Mesendoderm (in vitro differentiated cells): ENCODE results near the gene ENDOU.
A peak's percentile ranks its signal among the peaks of the same experiment; 100 is the strongest.

Experiments
- DNase-seq: peaks from one replicate; pipeline ENCODE4 v3.0.0; 2013
- H2AK5ac ChIP-seq: 2 replicates; pipeline ENCODE4 v1.6.1; 2013; ENCODE audit warnings: low read length, inconsistent platforms
- H2BK120ac ChIP-seq: 2 replicates; pipeline ENCODE4 v1.6.1; 2013; ENCODE audit warnings: low read depth, mild to moderate bottlenecking, low read length, moderate library complexity, mixed read lengths
- H2BK15ac ChIP-seq: replicated peaks from 2 replicates; pipeline ENCODE4 v1.6.1; 2013; ENCODE audit warnings: low read depth, mild to moderate bottlenecking, moderate library complexity
- H2BK5ac ChIP-seq: 2 replicates; pipeline ENCODE4 v1.6.1; 2013; ENCODE audit warnings: low read length, inconsistent platforms
- H3K18ac ChIP-seq: 2 replicates; pipeline ENCODE4 v1.6.1; 2013; ENCODE audit warnings: mild to moderate bottlenecking, low read length, mixed read lengths
- H3K23ac ChIP-seq: one replicate; pipeline ENCODE4 v1.6.1; 2013; ENCODE audit warnings: low read length
- H3K27ac ChIP-seq: 2 replicates; pipeline ENCODE4 v1.5.1; 2013; ENCODE audit warnings: low read depth, mild to moderate bottlenecking, inconsistent platforms, low read length, moderate library complexity
- H3K27me3 ChIP-seq: 2 replicates; pipeline ENCODE4 v1.6.1; 2013; ENCODE audit warnings: low read length, control low read depth, mild to moderate bottlenecking, inconsistent platforms; ENCODE audit not compliant: insufficient read depth, poor library complexity
- H3K36me3 ChIP-seq: 2 replicates; pipeline ENCODE4 v1.6.1; 2013; ENCODE audit warnings: low read length, inconsistent platforms; ENCODE audit not compliant: control insufficient read depth, insufficient read depth
- H3K4ac ChIP-seq: one replicate; pipeline ENCODE4 v1.6.1; 2013; ENCODE audit warnings: low read depth, mild to moderate bottlenecking, low read length, moderate library complexity
- H3K4me1 ChIP-seq: 2 replicates; pipeline ENCODE4 v1.6.1; 2013; ENCODE audit warnings: low read depth, low read length, inconsistent platforms; ENCODE audit not compliant: control insufficient read depth
- H3K4me2 ChIP-seq: 2 replicates; pipeline ENCODE4 v1.6.1; 2013; ENCODE audit warnings: low read length
- H3K4me3 ChIP-seq: 2 replicates; pipeline ENCODE4 v1.5.1; 2013; ENCODE audit warnings: mild to moderate bottlenecking, low read length
- H3K56ac ChIP-seq: one replicate; pipeline ENCODE4 v1.6.1; 2013; ENCODE audit warnings: low read length
- H3K79me1 ChIP-seq: 2 replicates; pipeline ENCODE4 v1.6.1; 2013; ENCODE audit warnings: low read length, inconsistent platforms
- H3K79me2 ChIP-seq: 2 replicates; pipeline ENCODE4 v1.6.1; 2013; ENCODE audit warnings: mild to moderate bottlenecking, low read length; ENCODE audit not compliant: control insufficient read depth, insufficient read depth
- H3K9ac ChIP-seq: 2 replicates; pipeline ENCODE4 v1.6.1; 2013; ENCODE audit warnings: low read length, inconsistent platforms
- H4K5ac ChIP-seq: one replicate; pipeline ENCODE4 v1.6.1; 2013; ENCODE audit warnings: low read length
- H4K8ac ChIP-seq: one replicate; pipeline ENCODE4 v1.6.1; 2013; ENCODE audit warnings: low read depth, mild to moderate bottlenecking, control low read depth, low read length, moderate library complexity
- WGBS: extraction: QIAGEN DNeasy Blood & Tissue Kit; methylation state at CpG from one replicate; pipeline ENCODE4 v1.1.7; 2013; ENCODE audit warnings: low lambda C conversion rate, missing lambda C conversion rate; ENCODE audit not compliant: insufficient coverage; ENCODE audit errors: extremely low coverage; 5-methylcytosine and 5-hydroxymethylcytosine counted together

The ENDOU gene

GRCh38 chr12:47707905-47708543 lies 17.3 kb downstream of the ENDOU start:
- Histone ChIP-seq H3K4me2 (no peak overlapping the region), H4K8ac (no peak overlapping the region), H2BK120ac (no peak overlapping the region), H3K56ac (peak overlapping the region; percentile 6), H3K79me2 (peaks cover 18% of the 10 kb centered on the region), H3K36me3 (no peaks in the 10 kb centered on the region), H4K5ac (no peak overlapping the region), H3K27ac (no peak overlapping the region), H2BK5ac (no peak overlapping the region), H3K4ac (no peak overlapping the region), H3K18ac (no peak overlapping the region), H3K27me3 (no peaks in the 10 kb centered on the region), H3K9ac (no peak overlapping the region), H3K4me3 (no peak overlapping the region), H3K79me1 (peaks cover 11% of the 10 kb centered on the region), H3K4me1 (no peaks in the 10 kb centered on the region), H2AK5ac (no peak overlapping the region), H3K23ac (no peak overlapping the region), H2BK15ac (no peak overlapping the region)
- no peak for DNase-seq
- WGBS: no CpG with 5 or more reads among the region's 5 CpGs

- no peak overlapping the region for H4K8ac ChIP-seq
- no peak overlapping the region for H2BK15ac ChIP-seq
- H3K27ac ChIP-seq: no peak overlapping the region
- no peak overlapping the region for H2AK5ac ChIP-seq
- H3K79me2 ChIP-seq: peaks cover 18% of the 10 kb centered on the region
- no peak overlapping the region for H3K23ac ChIP-seq
- H3K18ac ChIP-seq: no peak overlapping the region
- no peaks in the 10 kb centered on the region for H3K4me1 ChIP-seq
- DNase-seq: no peak
- no peak overlapping the region for H4K5ac ChIP-seq
- no peaks in the 10 kb centered on the region for H3K36me3 ChIP-seq
- H3K79me1 ChIP-seq: peaks cover 11% of the 10 kb centered on the region
- no peak overlapping the region for H3K4ac ChIP-seq
- no peak overlapping the region for H3K9ac ChIP-seq
- H3K27me3 ChIP-seq: no peaks in the 10 kb centered on the region
- no peak overlapping the region for H3K4me2 ChIP-seq
- H2BK5ac ChIP-seq: no peak overlapping the region
- H3K4me3 ChIP-seq: no peak overlapping the region
- no peak overlapping the region for H2BK120ac ChIP-seq
- H3K56ac ChIP-seq: no peak overlapping the region
Measured at GRCh38 chr12:47707355-47707754, 17.9 kb downstream of the ENDOU start.

GRCh38 chr12:47705566-47706425 lies 19.5 kb downstream of the ENDOU start, which contains the start of gene RPAP3:
Gene RPAP3, minus strand, starts transcription at chr12:47706030. Its CDS starts 3,190 bp downstream, at chr12:47702840.
- Histone ChIP-seq H3K4me1 (no peaks in the 10 kb centered on the region), H3K4ac (peak within 1 kb of the TSS; percentile 44), H4K5ac (no peak within 1 kb of the TSS), H3K4me2 (peak within 1 kb of the TSS; percentile 28), H3K9ac (peak within 1 kb of the TSS; percentile 87), H2AK5ac (no peak within 1 kb of the TSS), H3K27ac (peak within 1 kb of the TSS; percentile 41), H3K23ac (no peak within 1 kb of the TSS), H3K56ac (peak within 1 kb of the TSS; percentile 99), H2BK5ac (no peak within 1 kb of the TSS), H2BK15ac (no peak within 1 kb of the TSS), H3K27me3 (no peaks in the 10 kb centered on the region), H3K79me1 (peaks cover 11% of the 10 kb centered on the region), H3K4me3 (peak within 1 kb of the TSS; percentile 75), H3K36me3 (no peaks in the 10 kb centered on the region), H2BK120ac (no peak within 1 kb of the TSS), H3K18ac (peak within 1 kb of the TSS; percentile 54), H3K79me2 (peaks cover 18% of the 10 kb centered on the region), H4K8ac (no peak within 1 kb of the TSS)
- DNase-seq: peak; percentile 96
- no CpG with 5 or more reads among the region's 66 CpGs for WGBS

DNA sequence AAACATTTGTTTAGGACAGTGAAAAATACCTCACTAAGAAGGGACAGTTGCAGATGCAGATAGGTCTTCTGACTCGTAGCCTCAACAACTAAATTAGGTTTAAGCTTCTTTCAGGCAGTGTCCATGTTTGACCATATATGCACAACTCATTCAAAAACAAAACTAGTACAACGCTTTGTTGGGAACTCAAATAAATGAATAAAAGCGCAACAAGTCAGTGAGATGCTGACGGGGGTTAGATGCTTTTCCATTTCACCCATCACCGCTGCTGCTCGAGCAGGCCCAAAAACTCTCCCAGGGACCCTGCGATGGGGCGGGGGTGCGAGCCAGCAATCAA lies 20.1 kb downstream of the ENDOU start:
- no CpG with 5 or more reads among the region's 9 CpGs for WGBS

GRCh38 chr12:47704719-47705118 lies 20.6 kb downstream of the ENDOU start:
- H3K9ac ChIP-seq: peak overlapping the region; percentile 87
- no peaks in the 10 kb centered on the region for H3K4me1 ChIP-seq
- H2BK5ac ChIP-seq: no peak overlapping the region
- no peak for DNase-seq
- H2AK5ac ChIP-seq: no peak overlapping the region
- no peak overlapping the region for H3K18ac ChIP-seq
- H2BK15ac ChIP-seq: no peak overlapping the region
- peaks cover 18% of the 10 kb centered on the region for H3K79me2 ChIP-seq
- WGBS: no CpG with 5 or more reads among the region's 9 CpGs
- no peak overlapping the region for H3K27ac ChIP-seq
- H3K36me3 ChIP-seq: no peaks in the 10 kb centered on the region
- peak overlapping the region; percentile 75 for H3K4me3 ChIP-seq
- no peaks in the 10 kb centered on the region for H3K27me3 ChIP-seq
- no peak overlapping the region for H3K4ac ChIP-seq
- H4K5ac ChIP-seq: no peak overlapping the region
- no peak overlapping the region for H3K23ac ChIP-seq
- no peak overlapping the region for H2BK120ac ChIP-seq
- H4K8ac ChIP-seq: no peak overlapping the region
- peak overlapping the region; percentile 8 for H3K4me2 ChIP-seq
- H3K79me1 ChIP-seq: peaks cover 11% of the 10 kb centered on the region
- peak overlapping the region; percentile 99 for H3K56ac ChIP-seq

More for the DNA sequence above, 20.1 kb downstream of the ENDOU start:
- Histone ChIP-seq H3K4me1 (no peaks in the 10 kb centered on the region), H3K9ac (peak overlapping the region; percentile 87), H2BK15ac (no peak overlapping the region), H4K5ac (no peak overlapping the region), H3K27ac (no peak overlapping the region), H2AK5ac (no peak overlapping the region), H3K27me3 (no peaks in the 10 kb centered on the region), H3K4me3 (peak overlapping the region; percentile 75), H2BK120ac (no peak overlapping the region), H3K79me1 (peaks cover 11% of the 10 kb centered on the region), H3K23ac (no peak overlapping the region), H3K18ac (peak overlapping the region; percentile 54), H3K36me3 (no peaks in the 10 kb centered on the region), H3K4ac (peak overlapping the region; percentile 44), H3K4me2 (peak overlapping the region; percentile 8), H4K8ac (no peak overlapping the region), H2BK5ac (no peak overlapping the region), H3K79me2 (peaks cover 18% of the 10 kb centered on the region), H3K56ac (peak overlapping the region; percentile 99)
- DNase-seq: no peak
